HG03354 (cell line): ENCODE measurements around the gene SELENON.

Experiments used
- ATAC-seq: cut with Tn5 transposase; IDR thresholded peaks from one replicate; pipeline ENCODE4 v1.9.1; 2021; ENCODE audit warnings: mild to moderate bottlenecking; ENCODE audit not compliant: unreplicated experiment, poor library complexity, severe bottlenecking

Gene SELENON

GRCh38 chr1:25807480-25808390 lies 7.7 kb downstream of the SELENON start:
- ATAC-seq: no peak

- ATAC-seq: no peak
Measured at GRCh38 chr1:25808481-25809244, 8.7 kb downstream of the SELENON start.

- ATAC-seq: no peak
Measured at GRCh38 chr1:25809283-25809926, 9.4 kb downstream of the SELENON start.

- ATAC-seq: no peak
Measured at GRCh38 chr1:25809929-25810328, 9.9 kb downstream of the SELENON start.

- ATAC-seq: peak; percentile 67
Measured at GRCh38 chr1:25810341-25811299, 10.6 kb downstream of the SELENON start.

GRCh38 chr1:25811384-25812082 lies 11.5 kb downstream of the SELENON start:
- ATAC-seq: no peak

GRCh38 chr1:25813071-25813733 lies 13.2 kb downstream of the SELENON start:
- no peak for ATAC-seq

GRCh38 chr1:25813734-25814471 lies 13.9 kb downstream of the SELENON start:
- ATAC-seq: no peak

GRCh38 chr1:25814549-25815087 lies 14.6 kb downstream of the SELENON start:
- ATAC-seq: no peak

GRCh38 chr1:25815208-25816111 lies 15.5 kb downstream of the SELENON start:
- ATAC-seq: no peak

- no peak for ATAC-seq
Measured at GRCh38 chr1:25816112-25816718, 16.2 kb downstream of the SELENON start.

- no peak for ATAC-seq
Measured at GRCh38 chr1:25817840-25818501, 18.0 kb downstream of the SELENON start.

GRCh38 chr1:25818569-25818968 lies 18.6 kb downstream of the SELENON start:
- ATAC-seq: no peak

GRCh38 chr1:25819491-25820246 lies 19.7 kb downstream of the SELENON start, which contains the start of gene MTFR1L:
TSS of gene MTFR1L (plus strand) at chr1:25819954. CDS start at chr1:25823105, 3,151 bp downstream.
- peak; percentile 91 for ATAC-seq
